GM19438 (cell line): ENCODE measurements around the gene LRRC7.
A peak's percentile ranks its signal among the peaks of the same experiment; 100 is the strongest.
"Not testable (repeated sequence)": the region's sequence is repeated elsewhere in the genome, so short reads cannot be mapped to it uniquely, and the experiment has no call there.

Experiments used
- ATAC-seq: cut with Tn5 transposase; IDR thresholded peaks from one replicate; pipeline ENCODE4 v1.9.1; 2021; ENCODE audit warnings: low read depth; ENCODE audit not compliant: unreplicated experiment

Gene LRRC7

GRCh38 chr1:70017770-70018169, 450.0 kb downstream of the LRRC7 start:
- ATAC-seq, result no peak

DNA sequence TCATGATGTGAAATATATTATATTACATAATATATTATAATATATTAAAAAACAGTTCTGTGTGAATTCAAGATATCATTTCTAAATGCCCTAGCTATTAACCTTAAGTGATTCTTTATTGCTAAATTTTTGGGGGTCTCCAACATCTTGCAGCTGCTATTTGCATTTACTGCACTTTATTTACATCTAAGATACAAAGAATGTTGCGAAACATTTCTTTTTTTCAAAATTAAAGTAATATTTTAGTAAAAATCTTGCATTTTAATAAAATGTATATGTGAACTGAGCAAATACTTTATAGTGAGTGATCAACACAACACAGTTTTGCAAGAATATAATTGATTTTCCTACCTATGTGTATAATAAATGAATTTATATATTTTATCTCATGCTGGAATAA, 456.6 kb downstream of the LRRC7 start:
- no peak for ATAC-seq

GRCh38 chr1:70025052-70025451, 457.3 kb downstream of the LRRC7 start:
- ATAC-seq, result no peak

DNA sequence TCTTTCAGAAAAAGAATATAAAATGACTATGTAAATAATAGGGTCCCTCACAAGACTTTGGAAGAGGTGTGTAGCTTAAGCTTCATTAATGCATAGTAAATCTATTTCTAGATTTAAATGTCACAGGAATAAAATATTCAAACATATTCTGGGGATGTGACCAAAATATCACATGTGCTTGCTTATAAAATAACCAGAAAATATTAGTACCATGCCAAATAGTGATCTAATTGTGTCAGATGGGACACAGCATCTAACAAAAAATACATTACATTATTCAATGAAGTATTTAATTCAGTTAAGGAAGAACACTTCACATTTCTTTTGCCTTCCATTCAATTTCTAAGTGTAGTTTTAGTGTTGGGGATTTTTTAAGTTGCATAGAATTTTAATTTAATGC, 458.1 kb downstream of the LRRC7 start:
- no peak for ATAC-seq

- peak; percentile 62 for ATAC-seq
These were observed 465.6 kb downstream of the LRRC7 start for GRCh38 chr1:70033266-70033873.

DNA sequence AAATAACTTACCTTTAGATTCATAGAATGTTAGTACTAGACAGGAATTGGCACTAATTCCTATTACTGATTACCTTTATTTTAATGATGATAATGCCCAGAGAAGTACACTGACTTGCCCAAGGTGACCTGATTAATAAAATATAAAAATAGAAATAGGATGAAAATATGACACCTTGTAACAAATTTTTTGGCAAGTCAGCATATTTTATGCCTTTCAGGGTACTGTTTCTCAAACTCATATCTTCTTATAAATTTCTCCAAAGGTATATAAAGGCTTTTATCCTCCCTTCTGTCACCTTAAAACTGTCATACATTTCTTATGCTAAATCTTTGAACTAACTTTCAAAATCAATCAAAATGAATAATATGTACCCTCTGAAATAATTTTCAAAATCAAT, 466.2 kb downstream of the LRRC7 start:
- no peak for ATAC-seq

GRCh38 chr1:70034403-70034802, 466.7 kb downstream of the LRRC7 start:
- no peak for ATAC-seq

DNA sequence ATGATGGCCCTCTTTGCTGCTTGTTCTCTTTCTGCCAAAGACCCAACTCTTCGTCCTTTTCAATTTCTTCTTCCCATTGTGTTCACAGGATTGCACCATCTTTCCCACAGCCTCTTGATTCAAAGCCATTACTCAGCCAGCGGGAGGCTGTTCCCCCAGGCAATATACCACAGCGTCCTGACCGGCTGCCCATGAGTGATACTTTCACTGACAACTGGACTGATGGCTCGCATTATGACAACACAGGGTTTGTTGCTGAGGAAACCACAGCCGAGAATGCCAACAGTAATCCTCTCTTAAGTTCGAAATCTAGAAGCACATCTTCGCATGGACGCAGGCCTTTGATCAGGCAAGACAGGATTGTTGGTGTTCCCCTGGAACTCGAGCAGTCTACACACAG, 470.3 kb downstream of the LRRC7 start:
- ATAC-seq, result no peak

DNA sequence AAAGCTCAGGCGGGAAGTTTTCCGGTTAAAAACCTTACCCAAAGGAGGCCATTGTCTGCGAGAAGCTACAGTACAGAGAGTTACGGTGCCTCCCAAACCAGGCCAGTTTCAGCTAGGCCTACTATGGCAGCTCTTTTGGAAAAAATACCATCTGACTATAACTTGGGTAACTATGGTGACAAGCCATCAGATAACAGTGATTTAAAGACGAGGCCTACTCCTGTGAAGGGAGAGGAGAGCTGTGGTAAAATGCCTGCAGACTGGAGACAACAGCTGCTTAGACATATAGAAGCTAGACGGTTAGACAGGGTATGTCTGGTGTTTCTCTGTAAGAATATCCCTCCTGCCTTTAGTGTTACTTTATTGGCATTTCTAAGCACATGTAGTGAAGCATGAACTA, 471.8 kb downstream of the LRRC7 start:
- ATAC-seq, result no peak

- no peak for ATAC-seq
These were observed 473.8 kb downstream of the LRRC7 start for GRCh38 chr1:70041317-70042045.

- ATAC-seq, result no peak
These were observed 474.5 kb downstream of the LRRC7 start for GRCh38 chr1:70042090-70042731.

- ATAC-seq, result no peak
These were observed 476.1 kb downstream of the LRRC7 start for GRCh38 chr1:70043804-70044203.

DNA sequence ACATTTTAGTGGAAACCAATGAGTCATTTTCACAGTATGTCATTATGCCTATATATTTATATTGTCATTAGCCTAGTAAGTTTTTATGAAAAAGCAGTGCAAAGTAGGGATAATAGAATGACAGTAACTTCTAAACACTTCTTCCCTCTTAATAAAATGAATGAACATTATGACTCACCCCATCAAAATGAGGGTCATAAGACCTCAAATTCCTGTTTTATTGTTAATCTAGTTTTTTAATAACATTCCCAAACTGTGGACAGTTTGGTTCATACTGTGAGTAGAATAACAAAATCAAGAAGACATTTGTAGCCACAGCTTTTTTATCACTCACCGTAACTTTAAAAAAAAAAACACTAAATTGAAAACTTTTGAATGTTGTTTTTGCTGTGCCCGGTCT, 477.1 kb downstream of the LRRC7 start:
- no peak for ATAC-seq

DNA sequence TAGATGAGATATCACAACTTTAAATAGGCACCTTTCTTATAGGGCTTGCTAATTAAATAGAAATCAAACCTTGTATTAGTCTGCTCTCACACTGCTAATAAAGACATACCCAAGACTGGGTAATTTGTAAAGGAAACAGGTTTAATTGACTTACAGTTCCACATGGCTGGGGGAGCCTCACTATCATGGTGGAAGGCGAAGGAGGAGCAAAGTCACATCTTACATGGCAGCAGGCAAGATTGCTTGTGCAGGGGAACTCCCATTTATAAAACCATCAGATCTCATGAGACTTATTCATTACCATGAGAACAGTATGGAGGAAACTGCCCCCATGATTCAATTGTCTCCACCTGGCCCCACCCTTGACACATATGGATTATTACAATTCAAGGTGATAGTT, 477.9 kb downstream of the LRRC7 start:
- ATAC-seq, result not testable (repeated sequence)

DNA sequence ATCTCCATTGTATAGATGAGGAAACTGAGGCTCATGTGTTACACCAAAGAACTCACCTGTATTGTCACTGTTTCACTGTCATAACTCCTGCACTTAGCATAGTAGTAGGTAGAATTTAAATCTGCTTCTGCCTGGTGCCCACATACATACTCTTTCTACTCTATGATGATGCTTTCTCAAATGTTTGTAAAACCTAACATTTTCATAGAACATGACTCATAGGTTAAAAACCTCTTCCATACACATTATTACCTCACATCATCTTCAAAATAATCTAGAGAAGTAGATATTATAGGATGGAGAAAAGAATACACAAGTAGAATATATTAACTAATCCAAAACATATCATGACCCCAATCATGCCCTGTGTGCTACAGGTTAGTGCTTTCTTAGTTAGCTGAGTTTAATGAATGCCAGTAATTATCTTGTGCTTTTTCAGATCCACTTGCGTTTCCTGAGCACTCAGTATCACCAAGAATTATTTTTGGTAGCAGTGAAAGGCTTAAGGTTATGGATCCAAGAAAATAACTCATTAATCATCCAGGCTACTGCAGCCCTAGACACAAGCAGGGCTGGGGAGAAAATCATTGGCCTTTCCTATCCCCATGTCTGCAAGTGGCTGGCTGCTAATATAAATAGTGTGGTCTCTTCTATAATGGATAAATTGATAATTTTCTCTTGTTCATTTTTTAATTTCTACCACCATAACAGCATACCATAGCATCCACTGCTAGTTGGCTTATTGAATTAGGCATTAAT, 480.8 kb downstream of the LRRC7 start:
- ATAC-seq, result no peak

DNA sequence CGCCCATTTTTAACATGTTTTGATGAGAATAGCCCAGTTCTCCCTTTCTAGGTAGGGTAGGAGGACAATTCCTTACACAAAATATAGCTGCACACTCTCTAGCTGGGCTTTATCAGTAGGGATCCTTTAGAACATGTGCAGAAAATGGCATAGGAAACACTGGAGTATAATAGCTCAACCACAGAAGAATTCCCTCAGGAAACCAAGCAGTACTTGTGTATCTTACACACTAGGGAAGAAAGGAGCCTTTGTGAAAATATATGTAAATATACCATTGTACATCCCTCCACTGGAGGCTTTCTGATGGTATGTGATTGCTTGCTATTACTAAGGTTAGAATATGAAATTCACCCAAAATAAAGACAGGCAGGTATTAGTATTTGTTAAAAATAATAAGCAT, 484.2 kb downstream of the LRRC7 start:
- no peak for ATAC-seq

- ATAC-seq, result no peak
These were observed 489.8 kb downstream of the LRRC7 start for GRCh38 chr1:70057500-70057899.

- no peak for ATAC-seq
These were observed 493.5 kb downstream of the LRRC7 start for GRCh38 chr1:70061231-70061630.

DNA sequence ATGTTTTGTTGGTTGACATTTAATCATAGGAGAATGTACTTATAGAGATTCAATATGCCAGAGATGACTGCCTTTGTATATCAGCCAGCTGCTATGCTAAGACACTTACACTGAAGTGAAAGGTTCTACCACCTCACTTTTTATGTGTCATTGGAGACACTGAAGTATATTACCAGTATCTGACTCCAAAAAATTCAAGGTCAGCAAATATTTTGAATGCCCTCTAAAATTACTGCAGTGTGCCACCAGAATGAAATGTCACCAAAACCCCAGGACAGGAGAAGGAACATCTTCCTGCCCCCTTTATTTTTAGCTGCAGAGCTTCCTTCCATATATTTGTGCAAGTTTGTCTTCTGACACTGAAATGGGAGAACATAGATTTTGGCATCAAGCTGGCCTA, 496.1 kb downstream of the LRRC7 start:
- ATAC-seq, result no peak

GRCh38 chr1:70066711-70067110, 499.0 kb downstream of the LRRC7 start:
- no peak for ATAC-seq

GRCh38 chr1:70071601-70072000, 503.9 kb downstream of the LRRC7 start:
- ATAC-seq, result no peak
